Measurements from ENCODE around the gene WDR37. TPM values are rescaled to one million over a fixed set of nuclear protein-coding genes. Genes with fewer than 3 reads are reported as not detected.
"Not testable (repeated sequence)": the region's sequence is repeated elsewhere in the genome, so short reads cannot be mapped to it uniquely, and the experiment has no call there.

WDR37 gene
- total RNA-seq, 1 experiment from 2014 or later, result 6.9 TPM

DNA sequence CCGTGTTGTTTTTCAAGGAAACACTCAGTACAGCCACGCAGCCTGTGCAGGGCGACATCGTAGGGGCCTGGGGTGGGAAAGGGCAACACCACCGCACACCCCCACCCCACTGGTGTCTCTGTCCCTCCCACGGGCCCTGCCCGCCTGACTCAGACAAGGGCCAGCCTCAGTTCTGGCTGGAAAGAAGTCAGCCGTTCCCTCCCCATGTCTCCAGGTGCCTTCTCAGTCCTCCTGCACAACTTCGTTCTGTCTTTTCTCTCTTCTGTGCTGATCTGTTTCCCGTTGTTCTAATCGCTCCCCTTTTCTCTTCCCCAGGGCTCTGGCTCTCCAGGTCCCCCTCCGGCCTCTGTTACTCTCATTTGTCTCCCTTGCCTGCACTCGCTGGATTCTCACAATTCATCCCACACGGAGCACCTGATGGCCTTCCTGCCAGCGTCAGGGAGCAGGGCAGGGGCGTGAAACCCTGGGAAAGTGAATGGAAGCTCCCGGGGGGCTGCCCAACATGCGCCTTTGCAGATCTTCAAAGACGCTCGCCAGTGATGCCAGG lies 97.7 kb downstream of the WDR37 start:
- DNase-seq (ENCODE audit: low read depth), result no peak

DNA sequence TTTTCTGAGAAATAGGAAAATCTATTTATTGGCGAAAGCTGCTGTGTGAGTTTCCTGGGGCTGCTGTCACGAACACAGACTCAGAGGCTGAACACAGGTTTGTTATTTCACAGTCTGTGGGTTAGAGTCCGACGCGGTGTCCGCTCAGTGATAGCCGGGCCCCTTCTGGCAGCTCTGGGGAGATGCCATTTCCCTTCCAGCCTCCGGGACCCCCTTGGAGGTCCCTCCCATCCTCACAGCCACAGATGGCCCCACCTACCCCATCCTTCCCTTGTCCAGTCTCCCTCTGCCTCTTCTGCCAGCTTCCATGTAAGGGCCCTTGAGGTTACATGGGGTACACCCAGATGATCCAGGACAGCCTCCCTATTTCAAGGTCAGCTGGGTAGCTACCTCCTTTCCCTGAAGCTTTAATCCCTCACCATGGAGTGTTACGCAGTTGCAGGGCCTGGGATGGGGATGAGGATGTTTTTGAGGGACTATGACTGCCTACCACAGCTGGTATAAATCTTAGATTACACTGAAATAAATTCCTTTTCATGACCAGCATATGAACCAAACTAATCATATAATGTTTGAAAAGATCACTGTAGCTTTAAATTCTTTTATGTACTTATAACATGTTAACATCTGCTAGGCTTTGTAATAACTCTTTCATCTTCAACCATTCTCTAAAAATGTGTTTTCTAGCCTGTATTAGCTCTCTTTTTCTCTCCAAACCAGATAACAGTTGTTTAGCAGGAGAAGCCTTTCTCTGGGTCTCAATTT lies 98.5 kb downstream of the WDR37 start:
- DNase-seq (ENCODE audit: low read depth), result no peak

DNA sequence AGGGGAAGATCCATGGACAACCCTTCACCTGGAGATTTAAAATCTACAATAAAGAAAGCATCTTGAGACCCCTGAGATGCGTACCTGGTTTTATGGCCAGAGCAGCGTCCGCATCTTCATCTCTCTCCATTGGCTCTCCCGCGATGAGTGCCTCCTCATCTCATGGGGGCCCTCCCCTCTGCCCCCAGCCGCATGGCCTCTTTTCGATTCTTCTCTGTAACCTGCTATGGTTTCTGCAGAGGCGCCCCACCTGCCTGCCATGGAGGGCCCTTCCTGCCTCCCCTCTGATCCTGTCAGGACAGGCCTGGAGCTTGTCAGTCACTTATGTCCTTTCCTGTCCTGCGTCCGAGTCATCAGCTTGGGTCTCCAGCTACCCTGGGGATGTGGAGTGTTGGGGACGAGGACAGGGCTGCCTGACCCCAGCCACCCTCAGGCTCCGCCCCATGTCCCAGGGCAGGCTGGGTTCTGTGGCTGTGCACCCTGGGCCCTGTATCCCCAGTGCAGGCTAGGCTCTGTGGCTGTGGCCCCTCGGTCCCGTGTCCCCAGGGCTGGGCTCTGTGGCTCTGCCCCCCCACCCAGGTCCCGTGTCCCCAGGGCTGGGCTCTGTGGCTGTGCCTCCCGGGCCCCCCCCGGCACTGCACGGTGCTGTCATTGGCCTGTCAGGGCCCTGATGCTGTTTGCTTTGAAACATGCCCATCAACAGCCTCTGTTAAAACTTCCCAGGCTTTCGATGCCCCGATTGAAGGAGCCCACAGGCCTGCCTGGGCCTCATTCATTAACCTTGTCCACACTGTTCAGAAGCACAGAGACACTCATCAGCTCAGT lies 99.8 kb downstream of the WDR37 start:
- DNase-seq (ENCODE audit: low read depth), result no peak

DNA sequence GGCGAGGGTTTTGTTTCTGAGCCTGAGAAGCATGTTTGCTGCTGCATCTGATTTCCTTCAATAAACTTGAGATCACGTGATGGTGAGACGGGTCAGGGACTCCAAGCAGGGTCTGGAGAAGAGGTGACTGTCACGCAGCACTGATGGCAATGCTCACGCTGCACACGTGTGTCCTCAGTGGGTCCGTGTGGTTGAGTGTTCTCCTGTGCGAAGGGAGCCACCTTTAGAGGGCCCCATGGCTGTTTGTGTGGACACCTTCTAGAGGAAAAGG lies 100.4 kb downstream of the WDR37 start:
- no peak for DNase-seq (ENCODE audit: low read depth)

DNA sequence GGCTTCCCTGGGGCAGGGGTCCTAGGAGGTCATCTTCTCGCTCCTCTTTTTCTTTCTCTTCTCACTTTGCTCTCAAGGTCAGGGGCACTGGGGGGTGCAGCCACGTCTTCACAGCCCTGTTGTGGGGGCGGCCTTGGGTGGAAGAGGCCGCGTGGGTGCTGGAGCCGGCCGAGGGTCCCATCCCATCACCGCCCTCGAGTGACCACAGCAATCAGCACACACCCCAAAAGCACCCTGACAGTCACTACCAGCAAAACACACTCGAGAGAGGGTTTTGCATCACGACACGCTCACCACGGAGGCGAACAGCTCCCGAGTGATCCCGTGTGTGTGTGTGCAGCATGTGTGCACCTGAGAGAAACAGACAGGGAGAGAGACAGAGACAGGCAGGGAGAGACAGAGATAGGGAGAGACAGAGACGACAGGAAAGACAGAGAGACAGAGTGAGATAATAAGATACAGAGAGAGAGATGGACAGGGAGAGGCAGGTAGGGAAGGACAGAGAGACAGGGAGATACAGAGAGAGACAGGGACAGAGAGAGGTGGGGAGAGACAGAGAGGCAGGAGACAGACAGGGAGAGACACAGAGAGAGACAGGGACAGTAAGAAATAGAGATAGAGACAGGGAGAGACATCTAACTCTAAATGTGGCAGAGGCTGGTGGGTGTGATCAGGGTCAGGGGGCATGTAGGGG lies 100.9 kb downstream of the WDR37 start:
- no peak for DNase-seq (ENCODE audit: low read depth)

DNA sequence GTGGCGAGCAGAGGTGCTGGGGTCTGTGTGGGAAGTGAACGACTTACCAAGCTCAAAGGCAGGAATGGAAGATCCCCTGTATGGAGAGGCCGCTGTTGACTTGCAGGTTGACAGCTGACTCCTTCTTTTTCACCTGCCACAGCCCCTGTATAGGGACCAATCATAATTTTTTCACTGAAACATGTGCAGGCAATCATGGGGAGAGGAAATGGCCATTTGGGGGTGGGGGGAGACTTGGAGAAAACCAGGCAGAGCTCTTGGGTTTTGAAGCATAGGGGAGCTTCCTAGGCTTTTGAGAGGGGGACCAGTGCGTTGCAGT lies 101.4 kb downstream of the WDR37 start:
- DNase-seq (ENCODE audit: low read depth), result no peak

DNA sequence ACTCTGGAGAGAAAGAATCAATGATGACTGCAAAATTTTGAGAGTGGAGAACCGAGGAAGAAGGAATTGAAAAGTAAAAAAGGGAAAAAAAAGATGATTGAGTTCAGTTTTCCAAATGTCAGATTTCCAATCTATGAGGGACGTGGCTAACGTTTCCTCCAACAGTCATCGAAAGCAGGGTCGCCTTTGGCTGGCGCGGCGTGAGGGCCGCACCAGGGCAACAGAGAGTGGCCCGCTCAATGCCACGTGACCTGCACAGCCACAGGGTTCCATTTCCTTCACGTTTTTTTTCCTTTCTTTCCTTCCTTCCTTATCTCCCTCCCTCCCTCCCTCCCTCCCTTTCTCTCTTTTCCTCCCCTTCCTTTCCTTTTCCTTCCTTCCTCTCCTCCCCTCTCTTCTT lies 101.9 kb downstream of the WDR37 start:
- DNase-seq (ENCODE audit: low read depth), result no peak

DNA sequence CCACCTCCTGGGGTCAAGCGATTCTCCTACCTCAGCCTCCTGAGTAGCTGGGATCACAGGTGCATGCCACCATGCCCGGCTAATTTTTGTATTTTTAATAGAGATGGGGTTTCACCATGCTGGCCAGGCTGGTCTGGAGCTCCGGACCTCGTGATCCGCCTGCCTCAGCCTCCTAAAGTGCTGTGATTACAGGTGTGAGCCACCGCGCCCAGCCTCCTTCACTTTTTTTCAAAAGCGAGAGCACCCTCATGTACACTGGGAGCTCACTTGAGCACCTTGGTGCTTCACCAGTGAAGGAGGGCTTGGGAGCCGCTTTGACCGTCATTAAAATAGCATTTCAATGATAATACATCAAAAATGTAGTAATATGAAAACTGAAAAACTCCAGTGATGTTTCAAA lies 102.4 kb downstream of the WDR37 start:
- not testable (repeated sequence) for DNase-seq (ENCODE audit: low read depth)

DNA sequence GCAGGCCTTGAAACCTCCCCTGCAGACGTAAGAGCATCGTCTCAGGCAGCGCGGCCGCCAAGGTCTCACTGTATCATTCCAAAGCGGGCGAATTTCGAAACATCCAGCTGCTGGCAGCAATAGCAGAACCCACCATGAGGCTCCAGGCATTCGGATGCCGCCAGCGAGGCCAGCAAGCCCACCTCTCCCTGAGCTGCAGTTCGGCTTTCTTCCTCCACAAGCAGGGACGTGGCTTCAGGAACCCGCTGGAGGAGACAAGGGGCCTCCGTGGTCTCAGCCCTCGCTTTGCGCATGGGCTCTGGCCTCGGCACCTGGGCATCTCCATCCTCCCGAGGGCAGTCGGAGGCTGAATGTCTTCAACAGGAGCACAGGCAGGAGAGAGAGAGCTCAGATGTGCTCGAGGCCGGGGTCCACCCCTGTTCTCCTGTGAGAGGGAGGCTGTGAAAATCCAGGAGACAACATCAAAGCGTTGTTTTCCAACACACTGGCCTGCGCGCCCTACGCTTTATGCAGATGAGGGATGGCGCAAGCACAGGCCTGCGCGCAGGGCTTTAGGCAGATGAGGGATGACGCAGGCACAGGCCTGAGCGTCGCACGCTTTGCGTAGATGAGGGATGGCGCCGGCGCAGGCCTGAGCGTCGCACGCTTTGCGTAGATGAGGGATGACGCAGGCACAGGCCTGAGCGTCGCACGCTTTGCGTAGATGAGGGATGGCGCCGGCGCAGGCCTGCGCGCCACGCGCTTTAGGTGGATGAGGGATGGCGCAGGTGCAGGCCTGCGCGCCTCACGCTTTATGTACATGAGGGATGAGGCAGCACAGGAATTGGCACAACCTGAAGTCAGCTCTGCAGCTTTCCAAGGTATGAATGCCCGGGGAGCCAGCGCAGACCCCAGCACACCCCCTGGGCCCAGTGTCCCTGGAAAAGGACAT lies 103.2 kb downstream of the WDR37 start:
- no peak for DNase-seq (ENCODE audit: low read depth)

DNA sequence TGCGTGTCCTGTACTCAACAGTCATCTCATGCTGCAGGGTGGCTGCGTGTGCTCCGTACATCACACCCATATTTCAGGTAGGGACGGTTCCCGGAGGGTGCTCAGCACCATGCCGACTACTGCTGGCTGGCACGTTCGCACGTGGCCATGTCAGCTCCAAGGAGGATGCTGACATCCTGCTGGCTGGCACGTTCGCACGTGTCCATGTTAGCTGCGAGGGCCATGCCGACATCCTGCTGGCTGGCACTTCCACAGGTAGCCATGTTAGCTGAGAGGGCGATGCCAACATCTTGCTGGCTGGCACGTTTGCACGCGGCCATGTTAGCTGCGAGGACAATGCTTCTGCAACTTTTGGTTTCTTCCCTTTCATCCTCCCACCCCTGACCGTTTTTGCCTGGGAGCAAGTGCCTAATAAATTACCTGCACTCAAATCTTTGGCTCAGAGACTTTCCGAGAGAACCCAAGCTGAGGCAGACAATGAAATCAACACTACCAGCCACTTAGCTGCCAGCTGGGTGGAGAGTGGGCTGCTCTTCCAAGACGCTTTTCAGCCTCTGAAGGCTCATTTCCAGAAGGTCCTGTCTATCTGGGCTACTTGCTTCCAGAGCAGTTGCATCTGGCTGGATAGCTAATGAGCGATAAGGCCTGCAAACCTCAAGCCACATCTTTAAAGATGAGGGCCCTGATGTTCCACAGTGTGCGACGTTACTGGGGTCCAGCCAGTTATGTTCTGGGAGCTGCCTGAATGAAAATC lies 104.6 kb downstream of the WDR37 start:
- no peak for DNase-seq (ENCODE audit: low read depth)

DNA sequence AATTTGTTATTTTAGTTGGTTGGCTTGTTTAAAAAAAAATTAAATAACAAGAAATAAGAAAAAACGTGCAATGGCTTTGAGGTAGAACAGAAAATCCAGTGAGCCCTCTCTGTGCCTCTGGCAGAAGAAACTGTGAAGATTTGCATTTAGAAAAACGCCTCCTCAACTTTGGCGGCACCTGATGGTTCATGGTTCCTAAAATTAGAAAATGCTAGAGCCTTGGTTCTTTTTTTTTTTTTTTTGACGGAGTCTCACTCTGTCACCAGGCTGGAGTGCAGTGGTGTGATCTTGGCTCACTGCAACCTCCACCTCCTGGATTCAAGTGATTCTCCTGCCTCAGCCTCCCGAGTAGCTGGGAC lies 105.1 kb downstream of the WDR37 start:
- not testable (repeated sequence) for DNase-seq (ENCODE audit: low read depth)

DNA sequence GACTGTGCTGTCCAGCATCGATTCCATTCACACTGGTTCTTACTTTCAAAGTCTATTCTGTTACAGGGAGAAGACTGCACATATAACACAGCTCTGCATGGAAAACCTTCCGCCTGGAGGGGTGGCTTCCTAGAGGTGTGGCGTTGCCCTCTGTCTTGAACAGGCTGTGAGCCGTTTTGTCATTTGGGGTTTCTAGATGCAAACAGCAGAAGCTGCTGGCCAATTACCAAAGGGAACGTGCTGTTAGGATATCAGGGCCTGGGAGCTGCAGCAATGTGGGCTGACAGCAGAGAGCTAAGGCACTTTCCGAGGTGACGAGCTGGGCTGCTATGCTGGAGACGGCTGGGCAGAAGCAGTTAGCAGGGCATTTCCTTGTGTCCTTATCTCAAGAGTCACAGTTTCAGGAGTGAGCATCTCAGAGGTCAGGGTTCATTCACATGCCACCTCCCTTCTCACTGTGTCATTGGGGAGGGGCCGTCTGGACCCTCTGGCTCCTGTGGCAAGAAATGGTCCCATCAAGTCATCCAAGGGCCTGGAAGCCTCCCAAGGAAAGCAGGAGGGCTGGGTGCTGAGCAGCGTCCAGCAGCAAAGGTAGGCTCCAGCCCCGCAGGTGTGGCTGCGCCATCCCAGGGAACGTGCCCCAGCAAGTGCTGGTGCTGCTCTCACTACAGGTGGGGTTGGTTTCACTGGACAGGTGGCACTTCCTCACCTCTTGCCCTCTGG lies 106.5 kb downstream of the WDR37 start:
- no peak for DNase-seq (ENCODE audit: low read depth)

DNA sequence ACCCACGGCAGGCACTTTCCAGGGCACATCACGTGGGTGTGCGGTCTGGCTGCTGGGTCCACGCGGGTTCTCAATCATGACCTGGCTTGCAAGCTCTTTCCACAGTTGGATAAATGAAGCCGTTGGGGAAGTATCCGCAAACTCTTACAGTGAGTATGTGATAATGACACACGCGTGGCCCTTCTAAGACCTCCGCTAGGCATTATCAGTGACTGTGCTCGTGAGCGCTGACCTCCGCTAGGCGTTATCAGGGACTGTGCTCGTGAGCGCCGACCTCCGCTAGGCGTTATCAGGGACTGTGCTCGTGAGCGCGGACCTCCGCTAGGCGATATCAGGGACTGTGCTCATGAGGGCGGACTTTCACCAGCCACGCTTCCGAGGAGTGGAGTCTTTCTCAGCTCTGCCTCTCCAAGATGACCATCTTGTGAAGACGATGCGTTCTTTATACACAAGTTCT lies 107.0 kb downstream of the WDR37 start:
- DNase-seq (ENCODE audit: low read depth), result no peak

DNA sequence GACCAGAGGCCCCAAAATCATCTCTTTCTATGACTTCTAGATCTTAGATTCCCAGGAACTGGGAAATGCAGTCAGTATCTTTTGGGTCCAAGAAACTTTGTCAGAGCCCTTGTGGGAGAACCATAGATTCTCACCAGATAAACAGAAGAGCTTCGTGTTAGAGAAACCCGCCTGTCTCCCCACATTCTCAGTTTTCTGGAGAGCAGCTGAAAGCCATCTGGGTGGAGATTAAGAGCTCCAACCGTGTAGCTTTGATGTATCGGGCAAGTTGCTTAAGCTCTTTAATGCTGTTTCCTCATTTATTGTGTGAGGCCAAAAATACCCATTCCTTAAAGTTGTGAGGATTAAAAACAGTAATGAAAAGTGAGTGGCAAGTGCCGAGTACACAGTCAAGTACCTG lies 107.6 kb downstream of the WDR37 start:
- DNase-seq (ENCODE audit: low read depth), result no peak

DNA sequence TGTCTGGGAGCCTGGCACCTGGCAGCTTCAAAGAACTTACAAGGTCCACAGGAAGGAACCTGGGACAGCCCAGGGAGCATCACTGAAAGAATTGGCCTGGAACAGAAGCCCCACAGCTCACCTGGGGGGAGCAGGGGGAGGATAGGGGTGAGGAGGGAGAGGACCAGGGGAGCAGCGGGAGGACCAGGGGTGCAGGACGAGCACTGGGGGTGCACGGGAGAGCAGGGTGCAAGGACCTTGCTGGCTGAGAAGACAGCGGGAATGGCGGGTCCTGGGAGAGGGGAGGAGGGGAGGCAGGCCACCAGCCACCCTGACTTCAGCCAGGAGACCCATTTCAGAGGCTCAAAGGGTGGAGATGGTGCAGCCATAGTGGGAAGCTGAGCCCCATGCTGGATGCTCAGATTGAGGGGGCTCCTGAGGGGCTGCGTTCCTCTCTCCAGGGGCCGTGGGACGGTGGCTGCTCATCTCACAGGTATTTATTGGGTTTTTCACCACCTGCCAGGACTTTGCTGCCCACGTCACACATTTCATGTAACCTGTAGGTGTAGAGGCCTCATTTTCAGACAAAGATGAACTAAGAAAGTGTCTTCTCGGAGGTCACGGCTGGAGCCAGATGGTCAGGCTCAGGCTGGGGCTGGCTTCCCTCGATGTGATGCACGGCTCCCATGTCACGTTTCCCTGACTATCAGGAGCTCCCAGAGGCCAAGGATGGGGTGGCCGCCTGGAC lies 110.1 kb downstream of the WDR37 start:
- DNase-seq (ENCODE audit: low read depth), result no peak

DNA sequence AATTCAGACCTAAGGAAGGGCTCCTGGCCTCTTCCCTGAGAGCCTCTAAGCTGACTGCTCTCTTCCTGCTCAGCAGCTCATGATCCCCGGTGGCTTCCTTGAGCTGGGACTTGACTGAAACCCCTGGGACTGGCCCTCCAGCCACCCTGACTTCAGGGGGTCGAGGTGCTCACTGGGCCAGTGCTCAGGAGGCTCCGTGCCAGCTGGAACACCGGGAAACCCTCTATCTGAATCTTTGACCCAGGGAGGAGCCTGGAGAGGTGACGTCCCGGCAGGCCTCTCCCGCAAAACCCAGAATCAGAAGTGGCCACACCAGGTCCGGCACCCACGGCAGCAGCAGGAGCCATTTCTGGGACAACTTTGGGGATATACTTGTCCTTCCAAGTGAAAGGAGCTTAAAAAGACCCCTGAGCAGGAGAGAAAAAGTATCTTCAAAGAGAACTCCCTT lies 110.7 kb downstream of the WDR37 start:
- DNase-seq (ENCODE audit: low read depth), result no peak

DNA sequence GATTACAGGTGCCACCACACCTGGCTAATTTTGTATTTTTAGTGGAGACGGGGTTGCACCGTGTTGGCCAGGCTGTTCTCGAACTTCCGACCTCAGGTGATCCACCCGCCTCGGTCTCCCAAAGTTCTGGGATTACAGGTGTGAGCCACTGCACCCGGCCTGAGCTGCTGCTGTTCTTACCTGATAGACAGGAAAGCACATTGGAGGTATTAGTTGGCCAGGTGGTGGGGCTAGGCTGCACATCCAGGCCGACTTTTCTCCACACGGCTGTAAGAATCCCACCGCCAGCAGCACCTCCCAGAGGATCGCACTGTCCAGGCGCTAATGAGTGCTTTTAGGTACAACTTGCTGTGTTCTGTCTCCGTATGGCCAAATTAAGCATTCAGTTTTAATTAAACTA lies 112.6 kb downstream of the WDR37 start:
- DNase-seq (ENCODE audit: low read depth), result no peak

DNA sequence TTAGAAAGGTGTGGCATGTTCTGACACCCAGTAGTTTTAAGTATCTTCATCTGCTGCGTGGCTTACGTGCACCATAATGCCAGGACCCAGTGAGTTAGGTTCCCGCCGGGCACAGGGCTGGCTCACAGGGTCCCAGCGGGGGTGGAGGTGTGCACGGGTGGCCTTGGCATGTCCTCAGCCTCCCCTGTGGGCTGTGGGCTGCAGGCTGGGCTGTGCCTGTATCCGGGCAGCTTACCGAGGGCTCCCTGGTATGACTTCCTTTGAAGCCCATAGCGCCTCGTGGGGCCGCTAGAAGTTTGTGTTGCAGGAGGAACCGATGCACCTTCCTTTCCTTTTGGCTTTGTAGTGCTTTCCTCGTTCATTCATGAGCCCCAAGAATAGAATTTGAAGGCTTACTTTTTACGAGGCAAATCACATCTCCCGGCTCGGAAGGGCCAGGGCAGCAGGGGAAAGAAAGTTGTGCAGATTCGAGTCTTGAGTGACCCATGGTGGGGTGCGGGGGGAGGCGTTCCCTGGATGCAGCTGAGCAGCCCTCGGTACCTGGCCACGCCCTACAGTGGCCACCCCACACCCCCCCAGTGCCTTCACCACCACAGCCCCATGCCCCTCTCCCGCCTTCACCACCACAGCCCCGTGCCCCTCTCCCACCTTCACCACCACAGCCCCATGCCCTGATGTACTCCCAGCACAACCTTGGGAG lies 113.2 kb downstream of the WDR37 start:
- no peak for DNase-seq (ENCODE audit: low read depth)

All from Daoy (cell line).